ENCODE results near the gene C20orf144.

DNA sequence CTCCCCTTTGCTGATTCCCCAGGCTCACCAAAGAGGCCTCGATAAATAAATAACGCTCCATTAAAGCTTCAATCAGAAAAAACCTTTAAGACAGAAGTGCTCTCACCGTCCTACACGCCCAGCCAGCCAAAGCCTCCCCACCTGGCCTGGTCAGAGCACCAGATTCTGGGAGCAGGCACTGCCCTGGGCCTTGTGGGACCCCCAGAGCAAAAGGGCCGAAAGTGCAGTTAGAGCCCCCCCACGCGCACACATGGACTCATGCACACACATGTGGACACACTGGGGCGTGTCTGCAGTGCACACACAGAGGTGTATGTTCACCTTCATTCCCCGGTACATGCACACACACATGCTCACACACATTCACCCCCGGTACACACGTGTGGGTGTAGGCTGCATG is 14.0 kb downstream of the C20orf144 start:
- TF ChIP-seq CTCF (IDR thresholded peaks at IDR 0.05), result no peak
- no peak for TF ChIP-seq POLR2A (IDR thresholded peaks at IDR 0.05)

Measured in uterus (tissue), 2 donors.